RWPE1 (cell line): ENCODE results near the gene ZNF763.
"Not testable (repeated sequence)": the region's sequence is repeated elsewhere in the genome, so short reads cannot be mapped to it uniquely, and the experiment has no call there.

Experiments used
- CTCF ChIA-PET: fragments of 350-600 bp; sonication (Branson Sonifier 250); formaldehyde crosslinking; extraction: SDS; loops from one replicate; lab custom pipeline; 2021; lab: Yijun Ruan, JAX
- POLR2A ChIA-PET: fragments of 400-600 bp; formaldehyde crosslinking; extraction: SDS; loops from one replicate; lab custom pipeline; 2020; ENCODE audit warnings: antibody characterized with exemption; ENCODE audit not compliant: low non-redundant PET; lab: Yijun Ruan, JAX
- DNase-seq: peaks from one replicate; pipeline ENCODE4 v3.0.0; 2012; ENCODE audit warnings: low spot score
- H3K27ac ChIP-seq: fragments of 450-650 bp; 2 replicates; pipeline ENCODE4 v1.5.1; 2017
- CTCF ChIP-seq: fragments of 450-650 bp; conservative IDR thresholded peaks from 2 replicates; pipeline ENCODE4 v1.5.1; 2017; ENCODE audit warnings: low read depth, mild to moderate bottlenecking

ZNF763 gene

DNA sequence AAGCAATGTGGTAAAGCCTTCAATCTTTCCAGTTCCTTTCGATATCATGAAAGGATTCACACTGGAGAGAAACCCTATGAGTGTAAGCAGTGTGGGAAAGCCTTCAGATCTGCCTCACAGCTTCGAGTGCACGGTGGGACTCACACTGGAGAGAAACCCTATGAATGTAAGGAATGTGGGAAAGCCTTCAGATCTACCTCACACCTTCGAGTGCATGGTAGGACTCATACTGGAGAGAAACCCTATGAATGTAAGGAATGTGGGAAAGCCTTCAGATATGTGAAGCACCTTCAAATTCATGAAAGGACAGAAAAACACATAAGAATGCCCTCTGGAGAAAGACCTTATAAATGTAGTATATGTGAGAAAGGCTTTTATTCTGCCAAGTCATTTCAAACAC, 15.6 kb upstream of the ZNF763 start:
- ChIA-PET CTCF (no interaction called here), POLR2A (no interaction called here)
- DNase-seq = no peak
- H3K27ac ChIP-seq = no peak overlapping the region
- TF ChIP-seq CTCF = no peak

DNA sequence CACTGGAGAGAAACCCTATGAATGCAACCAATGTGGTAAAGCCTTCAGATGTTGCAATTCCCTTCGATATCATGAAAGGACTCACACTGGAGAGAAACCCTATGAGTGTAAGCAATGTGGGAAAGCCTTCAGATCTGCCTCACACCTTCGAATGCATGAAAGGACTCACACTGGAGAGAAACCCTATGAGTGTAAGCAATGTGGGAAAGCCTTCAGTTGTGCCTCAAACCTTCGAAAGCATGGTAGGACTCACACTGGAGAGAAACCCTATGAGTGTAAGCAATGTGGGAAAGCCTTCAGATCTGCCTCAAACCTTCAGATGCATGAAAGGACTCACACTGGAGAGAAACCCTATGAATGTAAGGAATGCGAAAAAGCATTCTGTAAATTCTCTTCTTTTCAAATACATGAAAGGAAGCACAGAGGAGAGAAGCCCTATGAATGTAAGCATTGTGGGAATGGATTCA, 15.2 kb upstream of the ZNF763 start:
- H3K27ac ChIP-seq, CTCF ChIA-PET, DNase-seq, POLR2A ChIA-PET: not testable (repeated sequence)

DNA sequence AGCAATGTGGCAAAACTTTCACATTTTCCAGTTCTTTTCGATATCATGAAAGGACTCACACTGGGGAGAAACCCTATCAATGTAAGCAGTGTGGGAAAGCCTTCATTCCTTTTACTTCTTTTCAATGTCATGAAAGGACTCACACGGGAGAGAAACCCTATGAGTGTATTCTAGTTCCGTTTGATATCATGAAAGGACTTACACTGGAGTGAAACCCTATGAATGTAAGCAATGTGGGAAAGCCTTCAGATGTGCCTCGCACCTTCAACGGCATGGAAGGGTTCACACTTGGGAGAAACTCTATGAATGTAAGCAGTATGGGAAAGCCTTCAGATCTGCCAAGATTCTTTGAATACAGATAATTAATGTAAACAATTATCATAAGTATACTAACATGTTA, 14.5 kb upstream of the ZNF763 start:
- ChIA-PET CTCF (no interaction called here), POLR2A (no interaction called here)
- no peak for TF ChIP-seq CTCF
- DNase-seq = no peak
- H3K27ac ChIP-seq = no peak overlapping the region

- peak; percentile 59 for TF ChIP-seq CTCF
- ChIA-PET POLR2A (interaction anchor here (0.6 kb wide), 1 partner anchor 294 kb away, joined by 3 read pairs; no protein-coding TSS in a partner anchor), CTCF (interaction anchor here (0.6 to 1.1 kb wide), 8 partner anchors 9 to 750 kb away, joined by 3 to 7 read pairs (median 3); no protein-coding TSS in a partner anchor)
- peak overlapping the region; percentile 86 for H3K27ac ChIP-seq
- DNase-seq = peak; percentile 35
Observed at GRCh38 chr19:11963566-11964355, 1.1 kb upstream of the ZNF763 start.

- H3K27ac ChIP-seq = peak overlapping the region; percentile 86
- ChIA-PET CTCF (interaction anchor here (0.6 to 1.1 kb wide), 4 partner anchors 23 to 603 kb away, joined by 3 to 7 read pairs (median 5); no protein-coding TSS in a partner anchor), POLR2A (interaction anchor here (0.6 kb wide), 1 partner anchor 294 kb away, joined by 3 read pairs; no protein-coding TSS in a partner anchor)
- TF ChIP-seq CTCF = no peak
- DNase-seq = no peak
Observed at GRCh38 chr19:11964496-11964857, 363 bp upstream of the ZNF763 start.

DNA sequence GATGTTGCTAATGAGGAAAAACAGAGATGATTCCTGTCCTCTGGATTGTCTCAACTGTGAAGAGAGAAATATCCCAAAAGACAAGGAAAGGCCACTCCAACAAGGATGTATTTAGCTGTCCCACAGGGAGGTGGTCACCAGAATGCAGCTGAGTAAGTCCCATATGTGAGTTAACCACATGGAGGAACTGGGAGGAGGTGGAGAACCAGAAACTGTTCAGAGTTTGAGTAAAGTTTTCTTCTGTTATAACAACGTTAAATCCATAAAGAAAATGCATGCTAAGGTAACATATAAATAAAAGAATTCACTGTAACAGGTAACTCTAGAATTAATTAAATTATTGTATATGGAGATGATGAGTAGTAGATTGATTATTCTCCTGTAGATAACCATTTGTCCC, 5.3 kb downstream of the ZNF763 start:
- H3K27ac ChIP-seq = no peak overlapping the region
- no peak for DNase-seq
- no peak for TF ChIP-seq CTCF
- ChIA-PET POLR2A (no interaction called here), CTCF (no interaction called here)

GRCh38 chr19:11971041-11971440, 6.2 kb downstream of the ZNF763 start:
- TF ChIP-seq CTCF = no peak
- ChIA-PET CTCF (interaction anchor here (0.7 kb wide), 1 partner anchor 15 kb away, joined by 3 read pairs; no protein-coding TSS in a partner anchor), POLR2A (no interaction called here)
- no peak for DNase-seq
- no peak overlapping the region for H3K27ac ChIP-seq
